ENCODE measurements around the gene NCOA6.

- TF ChIP-seq CTCF (IDR thresholded peaks at IDR 0.05; ENCODE audit: poor library complexity, severe bottlenecking) (no peak), MXI1 (conservative IDR thresholded peaks at IDR 0.05; ENCODE audit: poor library complexity, severe bottlenecking) (peak; percentile 26), EZH2 (IDR thresholded peaks at IDR 0.05; ENCODE audit: borderline replicate concordance, insufficient read depth, low read length, poor library complexity, severe bottlenecking) (no peak), EP300 (conservative IDR thresholded peaks at IDR 0.05; ENCODE audit: poor library complexity, severe bottlenecking) (peak; percentile 81), SMC3 (conservative IDR thresholded peaks at IDR 0.05; ENCODE audit: poor library complexity) (peak; percentile 9)
Observed at GRCh38 chr20:34704177-34705007, 121.1 kb downstream of the NCOA6 start, which contains the start of gene TP53INP2.
